M059J (cell line): Measurements from ENCODE around the gene TTLL8. TPM values are rescaled to one million over a fixed set of nuclear protein-coding genes. Genes with fewer than 3 reads are reported as not detected.
A peak's percentile ranks its signal among the peaks of the same experiment; 100 is the strongest.
"Not testable (repeated sequence)": the region's sequence is repeated elsewhere in the genome, so short reads cannot be mapped to it uniquely, and the experiment has no call there.

Source experiments
- DNase-seq: peaks from one replicate; pipeline ENCODE4 v3.0.0-alpha.2; 2012; ENCODE audit warnings: low read depth
- total RNA-seq: library from RNA; depleted of rRNA; stranded (reverse); fragments of >200 nt; shearing (Covaris generic); gene quantifications from 2 replicates; pipeline ENCODE4 v1.2.3, GENCODE V29; 2014

The TTLL8 gene
- total RNA-seq, 1 experiment from 2014 or later: not detected

GRCh38 chr22:49989826-49990225 is 68.3 kb downstream of the TTLL8 start:
- DNase-seq: not testable (repeated sequence)

GRCh38 chr22:49986325-49986724 is 71.8 kb downstream of the TTLL8 start:
- DNase-seq: no peak

GRCh38 chr22:49983148-49984042 is 74.7 kb downstream of the TTLL8 start:
- no peak for DNase-seq

GRCh38 chr22:49981799-49982198 is 76.3 kb downstream of the TTLL8 start:
- not testable (repeated sequence) for DNase-seq

GRCh38 chr22:49979587-49980264 is 78.4 kb downstream of the TTLL8 start:
- DNase-seq: peak; percentile 35

- DNase-seq: no peak
These were observed 80.5 kb downstream of the TTLL8 start for GRCh38 chr22:49977578-49977977.

GRCh38 chr22:49976439-49977175 is 81.5 kb downstream of the TTLL8 start:
- peak; percentile 19 for DNase-seq

GRCh38 chr22:49975543-49976389 is 82.3 kb downstream of the TTLL8 start:
- DNase-seq: no peak

GRCh38 chr22:49973018-49973961 is 84.8 kb downstream of the TTLL8 start:
- DNase-seq: no peak

GRCh38 chr22:49972163-49973017 is 85.7 kb downstream of the TTLL8 start:
- DNase-seq: no peak

GRCh38 chr22:49971232-49972162 is 86.6 kb downstream of the TTLL8 start:
- DNase-seq: peak; percentile 67

GRCh38 chr22:49970528-49971231 is 87.4 kb downstream of the TTLL8 start:
- peak; percentile 98 for DNase-seq

GRCh38 chr22:49969751-49970527 is 88.2 kb downstream of the TTLL8 start:
- no peak for DNase-seq

- no peak for DNase-seq
These were observed 89.1 kb downstream of the TTLL8 start for GRCh38 chr22:49968831-49969661.
